Fibroblast of pulmonary artery (primary cell): Measurements from ENCODE around the gene TRAF1.

ENCODE experiments used
- DNase-seq: peaks from one replicate; pipeline ENCODE4 v3.0.0-alpha.2; 2010; ENCODE audit warnings: low read depth
- H3K4me3 ChIP-seq: replicated peaks from 2 replicates; pipeline ENCODE4 v1.5.1; 2011; ENCODE audit warnings: low read depth, mild to moderate bottlenecking, control low read depth, low read length, moderate library complexity
- CTCF ChIP-seq: IDR thresholded peaks from 2 replicates; pipeline ENCODE4 v1.5.1; 2011; ENCODE audit warnings: mild to moderate bottlenecking, control low read depth, low read length, inconsistent platforms; ENCODE audit errors: missing control alignments

Gene TRAF1

GRCh38 chr9:120914396-120914795 is 12.2 kb downstream of the TRAF1 start:
- H3K4me3 ChIP-seq = no peak overlapping the region
- DNase-seq = no peak
- TF ChIP-seq CTCF = no peak

GRCh38 chr9:120913647-120914264 is 12.8 kb downstream of the TRAF1 start:
- no peak for DNase-seq

GRCh38 chr9:120912958-120913646 is 13.5 kb downstream of the TRAF1 start:
- TF ChIP-seq CTCF = no peak
- H3K4me3 ChIP-seq = no peak overlapping the region
- DNase-seq = no peak

More at GRCh38 chr9:120913647-120914264, 12.8 kb downstream of the TRAF1 start:
- TF ChIP-seq CTCF = no peak
- H3K4me3 ChIP-seq = no peak overlapping the region

GRCh38 chr9:120911295-120911837 is 15.2 kb downstream of the TRAF1 start:
- no peak for TF ChIP-seq CTCF
- DNase-seq = no peak
- H3K4me3 ChIP-seq = no peak overlapping the region

GRCh38 chr9:120910643-120911042 is 16.0 kb downstream of the TRAF1 start:
- H3K4me3 ChIP-seq = no peak overlapping the region
- DNase-seq = no peak
- no peak for TF ChIP-seq CTCF

- H3K4me3 ChIP-seq = no peak overlapping the region
- TF ChIP-seq CTCF = no peak
- DNase-seq = no peak
Observed at GRCh38 chr9:120909904-120910303, 16.7 kb downstream of the TRAF1 start.
